K562 (cell line): ENCODE data around the gene WNK2. TPM values are rescaled to one million over a fixed set of nuclear protein-coding genes. Genes with fewer than 3 reads are reported as not detected.

Experiments
- ATAC-seq: fragments of 200-7000 bp; cut with Tn5 transposase; 3 replicates; pipeline ENCODE4 v1.9.1; 2020; ENCODE audit warnings: moderate library complexity
- BruUV-seq: library from RNA; stranded (reverse); fragments of 400-500 nt; replicated peaks from 2 replicates; lab custom pipeline; 2021; lab: Mats Ljungman, UMichigan
- CTCF ChIA-PET: fragments of 300-600 bp; formaldehyde crosslinking; extraction: SDS; loops from one replicate; lab custom pipeline; 2021; ENCODE audit warnings: low intra/inter-chr PET ratio; lab: Yijun Ruan, JAX
- POLR2A ChIA-PET: fragments of 300-600, 350-650 bp; sonication (Branson Sonifier 250); formaldehyde crosslinking; extraction: SDS; loops from one replicate; lab custom pipeline; 2021; ENCODE audit warnings: antibody characterized with exemption, inconsistent platforms; lab: Yijun Ruan, JAX
- DNase-seq, 4 experiments: peaks; one replicate each; pipeline versions ENCODE4 v3.0.0 to v3.0.0-alpha.2; 2011 to 2018; ENCODE audit warnings: low spot score in 3 of 4, mixed read lengths in 3 of 4; ENCODE audit errors: extremely low read depth in 1 of 4
- FAIRE-seq: peaks from 2 replicates; lab custom pipeline; 2011; peaks lifted over from hg19 to GRCh38; lab: Jason Lieb, UNC
- H2AFZ ChIP-seq: 2 replicates; pipeline ENCODE4 v1.6.0; 2011; ENCODE audit warnings: low read depth, low read length, control low read depth, inconsistent platforms
- H3K27ac ChIP-seq: fragments of 200-600 bp; 3 replicates; pipeline ENCODE4 v1.8.0; 2011; ENCODE audit warnings: low read depth, mild to moderate bottlenecking, control low read depth, inconsistent platforms, low read length, moderate library complexity, mixed read lengths; ENCODE audit errors: extremely low read depth
- H3K27me3 ChIP-seq, 2 experiments: fragments of 300-600 bp in 1 of 2; 2 replicates in 1 of 2; 3 replicates in 1 of 2; pipeline versions ENCODE4 v1.6.0 to v1.8.0; 2011; ENCODE audit warnings: inconsistent platforms in 2 of 2, low read length in 2 of 2, mild to moderate bottlenecking in 1 of 2, mixed read lengths in 1 of 2, moderate library complexity in 1 of 2; ENCODE audit not compliant: control insufficient read depth in 2 of 2, insufficient read depth in 2 of 2
- H3K36me3 ChIP-seq: fragments of 300-600 bp; 3 replicates; pipeline ENCODE4 v1.8.0; 2011; ENCODE audit warnings: mild to moderate bottlenecking, low read length, inconsistent platforms; ENCODE audit not compliant: control insufficient read depth, insufficient read depth
- H3K4me1 ChIP-seq, 2 experiments: fragments of 200-600 bp in 1 of 2; replicated peaks in 1 of 2; 2 replicates in 1 of 2; 3 replicates in 1 of 2; pipeline versions ENCODE4 v1.5.1 to v1.8.0; 2011; ENCODE audit warnings: inconsistent platforms in 2 of 2, low read length in 2 of 2, mild to moderate bottlenecking in 1 of 2, mixed read lengths in 1 of 2, moderate library complexity in 1 of 2; ENCODE audit not compliant: control insufficient read depth in 2 of 2, insufficient read depth in 2 of 2
- H3K4me2 ChIP-seq: 2 replicates; pipeline ENCODE4 v1.6.1; 2011; ENCODE audit warnings: low read length, control low read depth, inconsistent platforms, mixed read lengths; ENCODE audit not compliant: insufficient read depth
- H3K4me3 ChIP-seq: fragments of 200-600 bp; sonication (generic), shearing (Covaris generic); 2 replicates; pipeline ENCODE4 v1.5.1; 2016; ENCODE audit warnings: control low read depth, inconsistent platforms
- H3K79me2 ChIP-seq: fragments of 200-600 bp; 3 replicates; pipeline ENCODE4 v1.8.0; 2011; ENCODE audit warnings: low read length, inconsistent platforms; ENCODE audit not compliant: control insufficient read depth, insufficient read depth
- H3K9ac ChIP-seq, 2 experiments: 2 replicates each; pipeline versions ENCODE4 v1.6.0 to v1.6.1; 2011; ENCODE audit warnings: low read depth in 2 of 2, low read length in 2 of 2, control low read depth in 1 of 2, inconsistent platforms in 1 of 2, mild to moderate bottlenecking in 1 of 2, mixed read lengths in 1 of 2; ENCODE audit not compliant: insufficient read depth in 1 of 2
- H3K9me1 ChIP-seq: one replicate; pipeline ENCODE4 v1.6.0; 2011; ENCODE audit warnings: inconsistent platforms, mild to moderate bottlenecking, low read length, moderate library complexity; ENCODE audit not compliant: control insufficient read depth, insufficient read depth
- H3K9me3 ChIP-seq: replicated peaks from 2 replicates; pipeline ENCODE4 v1.5.1; 2011; ENCODE audit warnings: low read depth, low read length, inconsistent platforms; ENCODE audit not compliant: control insufficient read depth, insufficient read depth
- H4K20me1 ChIP-seq: replicated peaks from 2 replicates; pipeline ENCODE4 v1.6.1; 2011; ENCODE audit warnings: low read length, inconsistent platforms, mixed read lengths; ENCODE audit not compliant: control insufficient read depth, insufficient read depth
- ARID1B ChIP-seq: fragments of 450-650 bp; IDR thresholded peaks from 2 replicates; pipeline ENCODE4 v1.6.1; 2016; ENCODE audit warnings: antibody characterized with exemption, mild to moderate bottlenecking, inconsistent platforms
- CBFA2T2 ChIP-seq: fragments of 450-650 bp; conservative IDR thresholded peaks from 2 replicates; pipeline ENCODE4 v1.6.1; 2017; ENCODE audit warnings: mild to moderate bottlenecking
- CBFA2T3 ChIP-seq: fragments of 450-650 bp; IDR thresholded peaks from 2 replicates; pipeline ENCODE4 v1.6.1; 2017
- DPF2 ChIP-seq: fragments of 450-650 bp; IDR thresholded peaks from 2 replicates; pipeline ENCODE4 v1.6.1; 2016
- JUN ChIP-seq, 2 experiments: sonication (generic) in 1 of 2; formaldehyde crosslinking in 1 of 2; IDR thresholded peaks; 2 replicates each; pipeline versions ENCODE4 v1.6.1 to v1.8.0; 2012 to 2022; ENCODE audit warnings: borderline replicate concordance in 2 of 2, mild to moderate bottlenecking in 2 of 2, improper control_type of control experiment in 1 of 2, low read depth in 1 of 2, low read length in 1 of 2, missing genetic modification reagents in 1 of 2
- TAL1 ChIP-seq: fragments of 450-650 bp; IDR thresholded peaks from 2 replicates; pipeline ENCODE4 v1.6.1; 2016; ENCODE audit warnings: mild to moderate bottlenecking
- TARDBP ChIP-seq: fragments of 450-650 bp; IDR thresholded peaks from 2 replicates; pipeline ENCODE4 v1.6.1; 2016
- TEAD4 ChIP-seq, 2 experiments: sonication (generic) in 1 of 2; formaldehyde crosslinking in 1 of 2; IDR thresholded peaks; 2 replicates each; pipeline versions ENCODE4 v1.6.1 to v1.8.0; 2012 to 2022; ENCODE audit warnings: borderline replicate concordance in 1 of 2, inconsistent platforms in 1 of 2, low read length in 1 of 2, mild to moderate bottlenecking in 1 of 2, missing genetic modification reagents in 1 of 2
- USF2 ChIP-seq: sonication (generic); formaldehyde crosslinking; IDR thresholded peaks from 2 replicates; pipeline ENCODE4 v1.5.0; 2020; ENCODE audit warnings: missing genetic modification reagents
- ZNF184 ChIP-seq: sonication (generic); formaldehyde crosslinking; IDR thresholded peaks from 2 replicates; pipeline ENCODE4 v1.5.0; 2020; ENCODE audit warnings: missing genetic modification reagents
- WGBS: fragments of 100-300 bp; shearing (Covaris generic); methylation state at CpG from one replicate; pipeline ENCODE4 v1.1.6; 2016; ENCODE audit warnings: low coverage, mixed read lengths; ENCODE audit not compliant: insufficient coverage; ENCODE audit errors: missing lambda C conversion rate; 5-methylcytosine and 5-hydroxymethylcytosine counted together
- in situ Hi-C: fragments of 300-500 bp; cut with MboI; formaldehyde crosslinking; loops from 4 replicates; pipeline ENCODE4 v1.15.0; 2018; ENCODE audit warnings: inconsistent platforms, mixed read lengths
- intact Hi-C: fragments of 100-400 bp; cut with micrococcal nuclease; formaldehyde crosslinking; loops from 2 replicates; pipeline ENCODE4 v1.14.2; 2022
- polyA plus RNA-seq, 8 experiments: library from polyadenylated mRNA; depleted of rRNA in 4 of 8; stranded (reverse) in 5 of 8; unstranded in 3 of 8; fragments of >200 nt; fragmentation: Nextera tagmentation in 2 of 8; fragmentation: Illumina TruSeq in 1 of 8; extraction: Ambion mirVana in 2 of 8; extraction: Trizol in 1 of 8; gene quantifications; 2 replicates each; pipeline versions ENCODE4 v1.2.1 to v1.2.3, GENCODE V29; 2011 to 2014; ENCODE audit warnings: inconsistent platforms in 1 of 8, missing spikeins in 1 of 8
- total RNA-seq, 7 experiments: library from RNA; depleted of rRNA in 6 of 7; stranded (reverse); fragments of >200 nt in 6 of 7; fragmentation: Illumina TruSeq in 2 of 7; extraction: Trizol in 2 of 7; gene quantifications; 2 replicates each; pipeline versions ENCODE4 v1.2.1 to v1.2.3, GENCODE V29; 2011 to 2021; ENCODE audit warnings: low replicate concordance in 1 of 7

The WNK2 gene
- total and polyA plus RNA-seq, 9 of the 15 experiments (the other 6 are each of a cell fraction or from before 2014, with no cell fraction given) = 0.36 to 3.3 (median 0.64) TPM; not detected in 2

- Histone ChIP-seq H3K9me1 (no peaks in the 10 kb centered on the region), H4K20me1 (no peaks in the 10 kb centered on the region), H3K79me2 (no peaks in the 10 kb centered on the region), H3K9me3 (no peaks in the 10 kb centered on the region)
- intact Hi-C loops = no loop called here
- no peak for FAIRE-seq
- 19% methylated on average over 8 of the region's 8 CpGs for WGBS
- CTCF ChIA-PET = interaction anchor here (0.5 kb wide), 1 partner anchor 30 kb away, joined by 4 read pairs; no protein-coding TSS in a partner anchor
- BruUV-seq = no TSS peak
- no peak for TF ChIP-seq ZNF184
- peak; percentile 49 for TF ChIP-seq USF2
- TF ChIP-seq, all 486 proteins: peak for 1
- Histone ChIP-seq H3K9ac (no peak overlapping the region; a peak in 1 of 4 replicates), H3K36me3 (no peaks in the 10 kb centered on the region), H3K27ac (no peak overlapping the region), H2AFZ (no peak overlapping the region), H3K4me3 (no peak overlapping the region), H3K4me1 (peaks cover 4 to 8% of the 10 kb centered on the region in 2 experiments; a peak in 3 of 5 replicates), H3K27me3 (peaks cover 22 to 60% of the 10 kb centered on the region in 2 experiments), H3K4me2 (no peak overlapping the region)
- DNase-seq = no peak
- POLR2A ChIA-PET = interaction anchor here (0.8 kb wide), 1 partner anchor 248 kb away, joined by 3 read pairs; no protein-coding TSS in a partner anchor
- in situ Hi-C loops = no loop called here
- no peak for ATAC-seq
Observed at GRCh38 chr9:93170571-93170970, 13.4 kb upstream of the WNK2 start.

GRCh38 chr9:93171261-93171990 lies 12.5 kb upstream of the WNK2 start:
- CTCF ChIA-PET = no interaction called here
- peaks cover 4 to 8% of the 10 kb centered on the region in 2 experiments; a peak in 3 of 5 replicates for H3K4me1 ChIP-seq
- in situ Hi-C loops = no loop called here

More at GRCh38 chr9:93171261-93171990, 12.5 kb upstream of the WNK2 start:
- Histone ChIP-seq H3K9ac (no peak overlapping the region), H3K9me3 (no peaks in the 10 kb centered on the region), H3K36me3 (no peaks in the 10 kb centered on the region), H3K4me3 (no peak overlapping the region), H3K79me2 (no peaks in the 10 kb centered on the region), H4K20me1 (no peaks in the 10 kb centered on the region), H2AFZ (no peak overlapping the region), H3K4me2 (no peak overlapping the region), H3K27me3 (peaks cover 22 to 62% of the 10 kb centered on the region in 2 experiments), H3K9me1 (no peaks in the 10 kb centered on the region), H3K27ac (no peak overlapping the region)
- no TSS peak for BruUV-seq
- POLR2A ChIA-PET = interaction anchor here (0.7 to 1.0 kb wide), 2 partner anchors 10 to 55 kb away, joined by 3 read pairs; no protein-coding TSS in a partner anchor
- peak; percentile 44; the same call in 2 of the 3 replicates for ATAC-seq
- TF ChIP-seq CBFA2T3 = peak; percentile 48
- TF ChIP-seq CBFA2T2 = 0 out of 2 replicates have a peak, but pooled peaks have one; percentile 15
- TF ChIP-seq TARDBP = no peak
- peak; percentile 38; the same call in 1 of the 2 replicates for TF ChIP-seq TAL1
- no peak for TF ChIP-seq JUN (IDR thresholded peaks at IDR 0.05; ENCODE audit: borderline replicate concordance, low read depth, low read length)
- no peak for TF ChIP-seq JUN (CRISPR knock-in tag; IDR thresholded peaks at IDR 0.05; ENCODE audit: borderline replicate concordance)
- TF ChIP-seq DPF2 = 0 out of 2 replicates have a peak, but pooled peaks have one; percentile 28
- peak; percentile 38; the same call in 1 of the 2 replicates for TF ChIP-seq TEAD4 (IDR thresholded peaks at IDR 0.05; ENCODE audit: low read length)
- no peak for TF ChIP-seq TEAD4 (CRISPR knock-in tag; IDR thresholded peaks at IDR 0.05; ENCODE audit: borderline replicate concordance)
- peak; percentile 43; the same call in 1 of the 2 replicates for TF ChIP-seq ARID1B
- 6% methylated on average over 8 of the region's 8 CpGs for WGBS
- peak in 2 of 4 experiments; percentile 21 to 32 for DNase-seq
- intact Hi-C loops = no loop called here
- no peak for FAIRE-seq
